ENCODE results near the gene GTF3C6.
"Not testable (repeated sequence)": the region's sequence is repeated elsewhere in the genome, so short reads cannot be mapped to it uniquely, and the experiment has no call there.

The GTF3C6 gene

GRCh38 chr6:110958329-110959192, at the start of gene GTF3C6:
Gene GTF3C6, plus strand, starts transcription at chr6:110958706. Its CDS starts 64 bp downstream, at chr6:110958770.
- peak; percentile 92 for DNase-seq (ENCODE audit: low read depth)

- no peak for DNase-seq (ENCODE audit: low read depth)
Measured at GRCh38 chr6:110930781-110931180, 27.7 kb upstream of the GTF3C6 start.

GRCh38 chr6:110933912-110934311, 24.6 kb upstream of the GTF3C6 start:
- DNase-seq (ENCODE audit: low read depth) = no peak

- no peak for DNase-seq (ENCODE audit: low read depth)
Measured at GRCh38 chr6:110934381-110934898, 24.1 kb upstream of the GTF3C6 start.

GRCh38 chr6:110935171-110935570, 23.3 kb upstream of the GTF3C6 start:
- DNase-seq (ENCODE audit: low read depth) = no peak

- peak; percentile 51 for DNase-seq (ENCODE audit: low read depth)
Measured at GRCh38 chr6:110938171-110938570, 20.3 kb upstream of the GTF3C6 start.

GRCh38 chr6:110939429-110940200, 18.9 kb upstream of the GTF3C6 start:
- DNase-seq (ENCODE audit: low read depth) = no peak

- peak; percentile 90 for DNase-seq (ENCODE audit: low read depth)
Measured at GRCh38 chr6:110944681-110945151, 13.8 kb upstream of the GTF3C6 start.

- DNase-seq (ENCODE audit: low read depth) = peak; percentile 29
Measured at GRCh38 chr6:110946498-110946897, 12.0 kb upstream of the GTF3C6 start.

GRCh38 chr6:110949679-110950285, 8.7 kb upstream of the GTF3C6 start:
- DNase-seq (ENCODE audit: low read depth) = peak; percentile 49

GRCh38 chr6:110950440-110950839, 8.1 kb upstream of the GTF3C6 start:
- DNase-seq (ENCODE audit: low read depth) = no peak

- DNase-seq (ENCODE audit: low read depth) = no peak
Measured at GRCh38 chr6:110951008-110951407, 7.5 kb upstream of the GTF3C6 start.

- DNase-seq (ENCODE audit: low read depth) = peak; percentile 14
Measured at GRCh38 chr6:110951986-110952794, 6.3 kb upstream of the GTF3C6 start.

- DNase-seq (ENCODE audit: low read depth) = no peak
Measured at GRCh38 chr6:110953633-110954303, 4.7 kb upstream of the GTF3C6 start.

GRCh38 chr6:110960014-110960390, 1.5 kb downstream of the GTF3C6 start:
- DNase-seq (ENCODE audit: low read depth) = no peak

- DNase-seq (ENCODE audit: low read depth) = not testable (repeated sequence)
Measured at GRCh38 chr6:110962636-110963035, 4.1 kb downstream of the GTF3C6 start.

- no peak for DNase-seq (ENCODE audit: low read depth)
Measured at GRCh38 chr6:110965629-110966229, 7.2 kb downstream of the GTF3C6 start.

- not testable (repeated sequence) for DNase-seq (ENCODE audit: low read depth)
Measured at GRCh38 chr6:110968661-110969060, 10.2 kb downstream of the GTF3C6 start.

- peak; percentile 33 for DNase-seq (ENCODE audit: low read depth)
Measured at GRCh38 chr6:110971468-110971867, 13.0 kb downstream of the GTF3C6 start.

GRCh38 chr6:110976575-110976974, 18.1 kb downstream of the GTF3C6 start:
- DNase-seq (ENCODE audit: low read depth) = no peak
